H1 (cell line): ENCODE measurements around the gene CHST1. TPM values are rescaled to one million over a fixed set of nuclear protein-coding genes. Genes with fewer than 3 reads are reported as not detected.

Experiments
- CTCF ChIA-PET: fragments of 300-600 bp; sonication (Branson Sonifier 250); formaldehyde crosslinking; loops from one replicate; lab custom pipeline; 2021; ENCODE audit not compliant: partially characterized antibody; lab: Charles Lee
- POLR2A ChIA-PET: fragments of 300-600 bp; sonication (Branson Sonifier 250); formaldehyde crosslinking; loops from one replicate; lab custom pipeline; 2021; ENCODE audit warnings: inconsistent platforms; ENCODE audit not compliant: partially characterized antibody; lab: Charles Lee
- DNase-seq, 2 experiments: peaks; one replicate each; pipeline versions ENCODE4 v3.0.0 to v3.0.0-alpha.2; 2010 to 2022; ENCODE audit warnings: low spot score in 2 of 2, low read depth in 1 of 2, mixed read lengths in 1 of 2
- FAIRE-seq: peaks from 2 replicates; lab custom pipeline; 2011; peaks lifted over from hg19 to GRCh38; lab: Jason Lieb, UNC
- H2AFZ ChIP-seq: 2 replicates; pipeline ENCODE4 v1.8.1; 2012; ENCODE audit warnings: low read length, inconsistent platforms
- H2AK5ac ChIP-seq: 2 replicates; pipeline ENCODE4 v1.6.1; 2013; ENCODE audit warnings: low read depth, low read length
- H2BK120ac ChIP-seq: replicated peaks from 2 replicates; pipeline ENCODE3; 2013; ENCODE audit warnings: low read depth, low read length, inconsistent platforms
- H2BK12ac ChIP-seq: 2 replicates; pipeline ENCODE4 v1.6.1; 2013; ENCODE audit warnings: low read depth, low read length
- H2BK15ac ChIP-seq: 2 replicates; pipeline ENCODE4 v1.6.1; 2013; ENCODE audit warnings: low read length
- H2BK20ac ChIP-seq: 2 replicates; pipeline ENCODE4 v1.6.1; 2013; ENCODE audit warnings: low read length
- H2BK5ac ChIP-seq: 2 replicates; pipeline ENCODE4 v1.6.1; 2013; ENCODE audit warnings: low read depth, low read length
- H3K14ac ChIP-seq: 2 replicates; pipeline ENCODE4 v1.6.1; 2013; ENCODE audit warnings: inconsistent platforms; ENCODE audit not compliant: insufficient read length
- H3K18ac ChIP-seq: 2 replicates; pipeline ENCODE4 v1.6.1; 2013; ENCODE audit warnings: low read length; ENCODE audit errors: extremely low read depth
- H3K23ac ChIP-seq: 2 replicates; pipeline ENCODE4 v1.6.1; 2013; ENCODE audit warnings: inconsistent platforms; ENCODE audit not compliant: insufficient read length
- H3K23me2 ChIP-seq: 2 replicates; pipeline ENCODE4 v1.6.1; 2013; ENCODE audit warnings: low read depth, low read length
- H3K27ac ChIP-seq: 2 replicates; pipeline ENCODE4 v1.6.1; 2011; ENCODE audit warnings: low read depth, low read length, inconsistent platforms
- H3K27me3 ChIP-seq, 4 experiments: replicated peaks in 1 of 4; 1 replicate in 1 of 4; 2 replicates in 3 of 4; pipeline versions ENCODE4 v1.6.1 to v1.8.1; 2011 to 2013; ENCODE audit warnings: low read length in 3 of 4, mild to moderate bottlenecking in 3 of 4, inconsistent platforms in 2 of 4, mixed read lengths in 2 of 4, moderate library complexity in 1 of 4; ENCODE audit not compliant: control insufficient read depth in 3 of 4, insufficient read depth in 3 of 4; ENCODE audit errors: extremely low read depth in 1 of 4
- H3K36me3 ChIP-seq, 4 experiments: 2 replicates each; pipeline versions ENCODE4 v1.6.1 to v1.8.1; 2011 to 2013; ENCODE audit warnings: mild to moderate bottlenecking in 4 of 4, low read length in 3 of 4, moderate library complexity in 2 of 4, control low read depth in 1 of 4, inconsistent platforms in 1 of 4; ENCODE audit not compliant: insufficient read depth in 4 of 4, control insufficient read depth in 2 of 4
- H3K4ac ChIP-seq: replicated peaks from 2 replicates; pipeline ENCODE3; 2013; ENCODE audit warnings: low read length, low read depth, mixed read lengths, inconsistent platforms; ENCODE audit not compliant: insufficient read length
- H3K4me1 ChIP-seq, 4 experiments: replicated peaks in 1 of 4; 1 replicate in 1 of 4; 2 replicates in 3 of 4; pipeline versions ENCODE4 v1.6.1 to v1.8.1; 2011 to 2013; ENCODE audit warnings: low read length in 3 of 4, inconsistent platforms in 2 of 4, mixed read lengths in 1 of 4; ENCODE audit not compliant: insufficient read depth in 4 of 4, control insufficient read depth in 3 of 4
- H3K4me2 ChIP-seq, 2 experiments: 2 replicates each; pipeline versions ENCODE4 v1.6.1 to v1.8.1; 2011 to 2013; ENCODE audit warnings: low read depth in 2 of 2, low read length in 2 of 2, control low read depth in 1 of 2, inconsistent platforms in 1 of 2, mild to moderate bottlenecking in 1 of 2; ENCODE audit not compliant: insufficient read depth in 1 of 2
- H3K4me3 ChIP-seq, 4 experiments: fragments of 200-600, 300-600 bp in 1 of 4; sonication (generic), shearing (Covaris generic), sonication (Bioruptor Twin) in 1 of 4; 2 replicates each; pipeline versions ENCODE4 v1.5.1 to v1.8.1; 2011 to 2016; ENCODE audit warnings: low read length in 4 of 4, low read depth in 3 of 4, control low read depth in 2 of 4, inconsistent platforms in 2 of 4, mild to moderate bottlenecking in 2 of 4, mixed read lengths in 1 of 4, moderate library complexity in 1 of 4; ENCODE audit not compliant: insufficient read depth in 2 of 4; ENCODE audit errors: extremely low read depth in 1 of 4
- H3K56ac ChIP-seq: replicated peaks from 2 replicates; pipeline ENCODE3; 2013; ENCODE audit warnings: low read depth, mild to moderate bottlenecking, mixed read lengths, low read length, inconsistent platforms; ENCODE audit not compliant: insufficient read length
- H3K79me1 ChIP-seq: 2 replicates; pipeline ENCODE4 v1.6.1; 2013; ENCODE audit warnings: low read depth, low read length, control low read depth
- H3K79me2 ChIP-seq, 2 experiments: 2 replicates each; pipeline versions ENCODE4 v1.6.1 to v1.8.1; 2012 to 2013; ENCODE audit warnings: low read length in 2 of 2, mild to moderate bottlenecking in 2 of 2, inconsistent platforms in 1 of 2; ENCODE audit not compliant: insufficient read depth in 2 of 2, control insufficient read depth in 1 of 2
- H3K9ac ChIP-seq, 4 experiments: replicated peaks in 1 of 4; 1 replicate in 1 of 4; 2 replicates in 3 of 4; pipeline versions ENCODE4 v1.6.1 to v1.8.1; 2011 to 2013; ENCODE audit warnings: low read depth in 3 of 4, low read length in 3 of 4, control low read depth in 2 of 4, mild to moderate bottlenecking in 2 of 4, moderate library complexity in 2 of 4, inconsistent platforms in 1 of 4; ENCODE audit errors: extremely low read depth in 1 of 4
- H3K9me3 ChIP-seq, 2 experiments: 2 replicates each; pipeline versions ENCODE4 v1.6.1 to v1.8.1; 2012 to 2013; ENCODE audit warnings: mild to moderate bottlenecking in 2 of 2, moderate library complexity in 2 of 2, control low read depth in 1 of 2, inconsistent platforms in 1 of 2, low read depth in 1 of 2, low read length in 1 of 2, mixed read lengths in 1 of 2; ENCODE audit not compliant: insufficient read depth in 2 of 2
- H4K20me1 ChIP-seq, 2 experiments: replicated peaks in 1 of 2; 2 replicates each; pipeline versions ENCODE3 to v1.8.1; 2011 to 2013; ENCODE audit warnings: inconsistent platforms in 2 of 2, low read length in 2 of 2, mild to moderate bottlenecking in 1 of 2; ENCODE audit not compliant: insufficient read depth in 2 of 2, control insufficient read depth in 1 of 2
- H4K5ac ChIP-seq: 2 replicates; pipeline ENCODE4 v1.6.1; 2013; ENCODE audit warnings: low read length, low read depth, mixed read lengths, inconsistent platforms; ENCODE audit not compliant: insufficient read length
- H4K8ac ChIP-seq: 2 replicates; pipeline ENCODE4 v1.8.0; 2013; ENCODE audit warnings: mild to moderate bottlenecking, moderate library complexity, low read length, inconsistent platforms; ENCODE audit not compliant: insufficient read depth; ENCODE audit errors: extremely low read depth
- H4K91ac ChIP-seq: replicated peaks from 2 replicates; pipeline ENCODE3; 2013; ENCODE audit warnings: low read length, mixed read lengths, inconsistent platforms; ENCODE audit not compliant: insufficient read length
- WGBS, 2 experiments: shearing (Covaris generic) in 1 of 2; methylation state at CpG; one replicate each; pipeline versions ENCODE4 v1.1.6 to v1.1.7; 2013 to 2015; ENCODE audit warnings: low lambda C conversion rate in 2 of 2, mixed read lengths in 2 of 2, inconsistent platforms in 1 of 2, low coverage in 1 of 2, missing lambda C conversion rate in 1 of 2; ENCODE audit not compliant: insufficient replicate concordance in 2 of 2, insufficient coverage in 1 of 2, insufficient read length in 1 of 2; ENCODE audit errors: extremely low coverage in 1 of 2, missing lambda C conversion rate in 1 of 2; 5-methylcytosine and 5-hydroxymethylcytosine counted together
- polyA plus RNA-seq, 7 experiments: library from polyadenylated mRNA; depleted of rRNA in 3 of 7; stranded (reverse) in 5 of 7; unstranded in 2 of 7; fragments of >200 nt in 5 of 7; fragments of 200-250 nt in 2 of 7; gene quantifications; 1 replicate in 5 of 7; 2 replicates in 1 of 7; 4 replicates in 1 of 7; pipeline versions ENCODE4 v1.2.1 to v1.2.3, GENCODE V29; 2011 to 2013; ENCODE audit warnings: missing spikeins in 2 of 7, mixed read lengths in 2 of 7
- total RNA-seq: library from RNA; stranded (reverse); fragmentation: NEBNext Ultra II Directional; extraction: Animal tissue kit (Norgen Biotek cat#: 25700); gene quantifications from 2 replicates; pipeline ENCODE4 v1.2.1, GENCODE V29; 2021

CHST1 gene
- total and polyA plus RNA-seq, 2 of the 8 experiments (the other 6 are each of a cell fraction or from before 2014, with no cell fraction given), result 1.6 to 3.8 TPM

GRCh38 chr11:45677770-45678512 lies 12.5 kb upstream of the CHST1 start:
- 82% methylated on average over 8 of the region's 8 CpGs; no CpG with 5 or more reads in 1 of the 2 experiments for WGBS, 2 experiments
- H2BK5ac ChIP-seq, result no peak overlapping the region
- peaks cover 0 to 7% (median 2%) of the 10 kb centered on the region in 4 experiments; a peak in 3 of 7 replicates for H3K4me1 ChIP-seq
- no peak overlapping the region for H3K4me2 ChIP-seq
- H3K9ac ChIP-seq, result no peak overlapping the region
- no peak overlapping the region for H3K14ac ChIP-seq
- H4K20me1 ChIP-seq, result no peaks in the 10 kb centered on the region
- no peak overlapping the region for H3K18ac ChIP-seq
- H2BK12ac ChIP-seq, result no peak overlapping the region
- H3K36me3 ChIP-seq, result no peaks in the 10 kb centered on the region
- H2AFZ ChIP-seq, result no peak overlapping the region
- no peaks in the 10 kb centered on the region for H3K9me3 ChIP-seq
- ChIA-PET POLR2A (no interaction called here), CTCF (interaction anchor here (0.6 to 3.0 kb wide), 10 partner anchors 9 to 305 kb away, joined by 3 to 23 read pairs (median 4); no protein-coding TSS in a partner anchor)
- H2BK20ac ChIP-seq, result no peak overlapping the region
- DNase-seq (no peak), FAIRE-seq (no peak)
- H2BK120ac ChIP-seq, result no peak overlapping the region
- H2AK5ac ChIP-seq, result no peak overlapping the region
- H3K23ac ChIP-seq, result no peak overlapping the region
- no peaks in the 10 kb centered on the region for H3K79me1 ChIP-seq
- no peak overlapping the region for H3K27ac ChIP-seq
- no peak overlapping the region for H3K4ac ChIP-seq
- no peaks in the 10 kb centered on the region; a peak in 1 of 7 replicates for H3K27me3 ChIP-seq
- no peaks in the 10 kb centered on the region for H3K23me2 ChIP-seq
- no peaks in the 10 kb centered on the region for H3K79me2 ChIP-seq
- H4K8ac ChIP-seq, result peak overlapping the region; percentile 9
- no peak overlapping the region for H4K5ac ChIP-seq
- no peak overlapping the region for H3K4me3 ChIP-seq
- H2BK15ac ChIP-seq, result no peak overlapping the region
- H4K91ac ChIP-seq, result no peak overlapping the region
- H3K56ac ChIP-seq, result no peak overlapping the region
